Spleen (tissue), 7 donors: Measurements from ENCODE around the gene AHI1.

ENCODE experiments used
- POLR2A ChIP-seq, 3 donors: fragments of 450-650 bp; IDR thresholded peaks; one replicate each; pipeline ENCODE4 v1.5.1; 2017; ENCODE audit warnings: antibody characterized with exemption in 3 of 3, mild to moderate bottlenecking in 1 of 3
- POLR2AphosphoS5 ChIP-seq, 3 donors: sonication (generic); formaldehyde crosslinking; IDR thresholded peaks; one replicate each; pipeline ENCODE4 v1.5.1; 2017; ENCODE audit warnings: antibody characterized with exemption in 3 of 3
- TF ChIP-seq, protein P1 (sequence below), 11 experiments: fragments of 200-600 bp in 7 of 11; fragments of 450-650 bp in 4 of 11; sonication (generic) in 4 of 11; IDR thresholded peaks in 8 of 11; conservative IDR thresholded peaks in 3 of 11; 1 replicate in 7 of 11; 2 replicates in 4 of 11; pipeline versions ENCODE4 v1.4.0 to v1.8.0; 2016 to 2021; ENCODE audit warnings: antibody characterized with exemption in 11 of 11, inconsistent platforms in 4 of 11, mild to moderate bottlenecking in 1 of 11
- donor health status: DM: no; HTN: no; CAD: no; lungs with moderate emphysema.
- donor health status: DM: no; HTN: no; CAD: no.
- donor health status: DM: no; HTN: no; CAD: no.

DNA sequence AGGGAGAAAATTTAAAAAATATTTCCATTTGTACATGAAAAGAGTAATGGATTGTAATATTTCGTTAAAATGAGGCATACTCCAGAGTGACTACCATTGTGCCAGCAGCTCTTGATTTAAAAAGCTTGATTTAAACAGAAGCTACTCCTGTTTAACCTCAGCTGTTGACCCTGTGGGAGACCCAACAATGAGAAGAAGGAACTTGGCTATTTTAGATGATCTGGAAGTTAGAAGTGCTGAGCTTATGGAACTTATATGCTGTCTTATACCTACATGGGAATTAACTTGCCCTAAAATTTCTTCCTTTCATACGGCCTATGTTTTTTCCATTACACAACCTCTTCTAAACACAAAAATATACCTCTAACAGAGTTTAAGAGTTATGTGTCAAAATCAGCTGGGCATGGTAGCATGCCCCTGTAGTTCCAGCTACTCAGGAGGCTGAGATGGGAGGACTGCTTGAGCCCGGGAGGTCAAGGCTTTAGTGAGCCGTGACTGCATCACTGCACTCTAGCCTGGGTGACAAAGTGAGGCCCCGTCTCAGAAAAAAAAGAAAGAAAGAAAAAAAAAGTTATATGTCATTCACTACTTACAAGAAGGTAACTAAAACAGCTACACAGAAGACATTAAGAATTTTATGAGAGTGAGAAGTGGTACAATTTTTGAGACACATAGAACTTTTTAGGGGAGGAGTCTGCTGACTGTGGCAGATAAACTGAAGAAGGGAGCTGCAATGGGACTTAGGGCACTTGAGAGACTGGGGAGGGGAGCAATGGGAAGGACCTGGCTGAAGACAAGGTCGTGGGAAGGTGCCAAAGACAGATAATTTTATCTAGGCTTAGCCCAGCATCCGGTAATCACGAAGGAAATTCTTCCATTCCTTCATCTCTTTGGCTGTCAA, 176.6 kb downstream of the AHI1 start:
- TF ChIP-seq, protein P1, sequence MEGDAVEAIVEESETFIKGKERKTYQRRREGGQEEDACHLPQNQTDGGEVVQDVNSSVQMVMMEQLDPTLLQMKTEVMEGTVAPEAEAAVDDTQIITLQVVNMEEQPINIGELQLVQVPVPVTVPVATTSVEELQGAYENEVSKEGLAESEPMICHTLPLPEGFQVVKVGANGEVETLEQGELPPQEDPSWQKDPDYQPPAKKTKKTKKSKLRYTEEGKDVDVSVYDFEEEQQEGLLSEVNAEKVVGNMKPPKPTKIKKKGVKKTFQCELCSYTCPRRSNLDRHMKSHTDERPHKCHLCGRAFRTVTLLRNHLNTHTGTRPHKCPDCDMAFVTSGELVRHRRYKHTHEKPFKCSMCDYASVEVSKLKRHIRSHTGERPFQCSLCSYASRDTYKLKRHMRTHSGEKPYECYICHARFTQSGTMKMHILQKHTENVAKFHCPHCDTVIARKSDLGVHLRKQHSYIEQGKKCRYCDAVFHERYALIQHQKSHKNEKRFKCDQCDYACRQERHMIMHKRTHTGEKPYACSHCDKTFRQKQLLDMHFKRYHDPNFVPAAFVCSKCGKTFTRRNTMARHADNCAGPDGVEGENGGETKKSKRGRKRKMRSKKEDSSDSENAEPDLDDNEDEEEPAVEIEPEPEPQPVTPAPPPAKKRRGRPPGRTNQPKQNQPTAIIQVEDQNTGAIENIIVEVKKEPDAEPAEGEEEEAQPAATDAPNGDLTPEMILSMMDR (IDR thresholded peaks at IDR 0.05 in 8 of 11, conservative IDR thresholded peaks at IDR 0.05 in 3 of 11) = no peak
- TF ChIP-seq POLR2AphosphoS5 (IDR thresholded peaks at IDR 0.05) (no peak), POLR2A (IDR thresholded peaks at IDR 0.05) (no peak)
